OCI-LY7 (cell line): ENCODE data around the gene DLX1. TPM values are rescaled to one million over a fixed set of nuclear protein-coding genes. Genes with fewer than 3 reads are reported as not detected.

Experiments used
- BruUV-seq: library from RNA; stranded (reverse); fragments of 400-500 nt; replicated peaks from 2 replicates; lab custom pipeline; 2021; lab: Mats Ljungman, UMichigan
- CTCF ChIA-PET: fragments of 300-600 bp; sonication (Branson Sonifier 250); formaldehyde crosslinking; loops from one replicate; lab custom pipeline; 2022; ENCODE audit warnings: antibody characterized with exemption; ENCODE audit not compliant: unreplicated experiment; lab: Charles Lee
- POLR2A ChIA-PET: fragments of 300-600 bp; sonication (Branson Sonifier 250); formaldehyde crosslinking; loops from one replicate; lab custom pipeline; 2022; ENCODE audit warnings: antibody characterized with exemption; lab: Charles Lee
- DNase-seq: peaks from one replicate; pipeline ENCODE4 v3.0.0-alpha.2; 2015; ENCODE audit warnings: low spot score
- H2AFZ ChIP-seq: fragments of 200-600 bp; sonication (generic), shearing (Covaris generic); 2 replicates; pipeline ENCODE4 v1.6.1; 2014; ENCODE audit warnings: mild to moderate bottlenecking, antibody characterized with exemption, low read length, moderate library complexity
- H3K27ac ChIP-seq: fragments of 200-600 bp; sonication (generic); 2 replicates; pipeline ENCODE4 v1.5.1; 2014; ENCODE audit warnings: mixed run types, low read depth, mild to moderate bottlenecking, moderate library complexity, low read length, inconsistent platforms; ENCODE audit not compliant: poor library complexity, severe bottlenecking
- H3K36me3 ChIP-seq: fragments of 200-600 bp; sonication (generic); 2 replicates; pipeline ENCODE4 v1.6.1; 2014; ENCODE audit warnings: mild to moderate bottlenecking, antibody characterized with exemption, low read length, moderate library complexity, mixed read lengths; ENCODE audit not compliant: insufficient read depth
- H3K4me1 ChIP-seq: fragments of 200-600 bp; sonication (generic); 2 replicates; pipeline ENCODE4 v1.5.1; 2014; ENCODE audit warnings: mild to moderate bottlenecking, low read length; ENCODE audit not compliant: insufficient read depth, poor library complexity, severe bottlenecking
- H3K4me2 ChIP-seq: fragments of 200-600 bp; sonication (generic); 2 replicates; pipeline ENCODE4 v1.6.1; 2014; ENCODE audit warnings: mild to moderate bottlenecking, low read length
- H3K4me3 ChIP-seq: fragments of 200-600 bp; sonication (generic); 2 replicates; pipeline ENCODE4 v1.5.1; 2014; ENCODE audit warnings: mild to moderate bottlenecking, low read depth, low read length; ENCODE audit not compliant: poor library complexity, severe bottlenecking
- H3K79me2 ChIP-seq: fragments of 200-600 bp; sonication (generic); 2 replicates; pipeline ENCODE4 v1.6.1; 2016; ENCODE audit warnings: low read depth, mild to moderate bottlenecking, low read length, moderate library complexity, mixed read lengths; ENCODE audit not compliant: insufficient read depth
- H3K9me2 ChIP-seq: fragments of 200-600 bp; sonication (generic); 2 replicates; pipeline ENCODE4 v1.6.1; 2016; ENCODE audit warnings: mild to moderate bottlenecking, low read length, mixed read lengths; ENCODE audit not compliant: insufficient read depth
- H3K9me3 ChIP-seq: fragments of 200-600 bp; sonication (generic); 2 replicates; pipeline ENCODE4 v1.6.1; 2014; ENCODE audit warnings: mild to moderate bottlenecking, mixed run types, low read length, mixed read lengths
- H4K20me1 ChIP-seq: fragments of 200-600 bp; sonication (generic); 2 replicates; pipeline ENCODE4 v1.6.1; 2014; ENCODE audit warnings: mild to moderate bottlenecking, antibody characterized with exemption, low read length, moderate library complexity, mixed read lengths; ENCODE audit not compliant: insufficient read depth
- EZH2phosphoT487 ChIP-seq: fragments of 200-600 bp; sonication (generic); IDR thresholded peaks from 2 replicates; pipeline ENCODE4 v1.6.1; 2018; ENCODE audit warnings: low read depth, borderline replicate concordance, mild to moderate bottlenecking, mixed run types, antibody characterized with exemption, low read length, moderate library complexity, mixed read lengths
- intact Hi-C: fragments of 100-400 bp; cut with micrococcal nuclease; formaldehyde crosslinking; loops from one replicate; pipeline ENCODE4 v1.10.0; 2022; ENCODE audit not compliant: unreplicated experiment
- total RNA-seq, 2 experiments: library from RNA; depleted of rRNA in 1 of 2; stranded (reverse); fragments of >200 nt in 1 of 2; shearing (Covaris generic) in 1 of 2; gene quantifications; 2 replicates each; pipeline ENCODE4 v1.2.3, GENCODE V29; 2014 to 2022
- TF ChIP-seq, protein P1 (sequence below): fragments of 200-600 bp; sonication (generic); conservative IDR thresholded peaks from 2 replicates; pipeline ENCODE4 v1.5.1; 2014; ENCODE audit warnings: mild to moderate bottlenecking, antibody characterized with exemption, low read length, moderate library complexity, mixed read lengths

DLX1 gene
- total RNA-seq, 2 experiments from 2014 or later, result not detected

DNA sequence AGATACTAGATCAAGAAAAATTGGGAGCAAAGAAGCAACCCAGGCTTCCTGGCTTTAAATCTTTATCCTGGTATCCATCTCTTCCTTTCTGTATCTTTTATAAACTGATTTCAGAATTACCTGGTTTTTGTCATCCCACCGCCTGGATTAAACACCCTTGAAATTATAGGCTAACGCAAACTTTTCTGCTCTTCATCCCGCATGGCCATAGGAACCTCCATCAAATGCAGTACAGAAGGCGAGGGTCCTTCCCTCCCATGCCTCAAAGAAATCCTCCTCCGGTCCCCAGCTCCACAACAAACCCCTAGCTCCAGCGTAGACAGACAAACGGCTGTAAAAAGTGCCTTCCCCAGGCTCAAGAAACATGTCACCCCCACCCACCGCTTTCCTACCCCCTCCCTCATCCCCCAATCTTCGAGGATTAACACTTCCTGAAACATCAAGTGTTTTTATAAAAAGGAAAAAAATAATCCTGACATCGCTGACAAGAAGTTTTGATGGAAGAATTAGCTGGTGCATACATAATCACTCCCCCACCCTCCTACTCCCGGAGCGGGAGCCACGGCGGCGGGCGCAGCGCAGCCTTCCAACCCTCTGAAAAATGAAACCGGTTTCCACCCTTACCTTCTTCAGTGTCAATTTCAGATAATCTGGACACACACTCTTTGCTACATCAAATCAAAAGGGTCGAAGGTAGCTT, 7.6 kb downstream of the DLX1 start:
- Histone ChIP-seq H3K9me3 (no peaks in the 10 kb centered on the region), H3K4me1 (peaks cover 5% of the 10 kb centered on the region), H2AFZ (no peak overlapping the region), H3K27ac (no peak overlapping the region), H3K4me3 (no peak overlapping the region), H4K20me1 (no peaks in the 10 kb centered on the region), H3K9me2 (no peaks in the 10 kb centered on the region), H3K4me2 (no peak overlapping the region), H3K36me3 (no peaks in the 10 kb centered on the region), H3K79me2 (no peaks in the 10 kb centered on the region)
- intact Hi-C loops, result no loop called here
- ChIA-PET POLR2A (interaction anchor here (1.4 kb wide), 1 partner anchor 11 kb away, joined by 4 read pairs; the partner anchor contains the start of gene DLX2), CTCF (interaction anchor here (0.6 kb wide), 1 partner anchor 45 kb away, joined by 3 read pairs; no protein-coding TSS in a partner anchor)
- BruUV-seq, result no TSS peak
- no peak for TF ChIP-seq EZH2phosphoT487
- TF ChIP-seq, protein P1, sequence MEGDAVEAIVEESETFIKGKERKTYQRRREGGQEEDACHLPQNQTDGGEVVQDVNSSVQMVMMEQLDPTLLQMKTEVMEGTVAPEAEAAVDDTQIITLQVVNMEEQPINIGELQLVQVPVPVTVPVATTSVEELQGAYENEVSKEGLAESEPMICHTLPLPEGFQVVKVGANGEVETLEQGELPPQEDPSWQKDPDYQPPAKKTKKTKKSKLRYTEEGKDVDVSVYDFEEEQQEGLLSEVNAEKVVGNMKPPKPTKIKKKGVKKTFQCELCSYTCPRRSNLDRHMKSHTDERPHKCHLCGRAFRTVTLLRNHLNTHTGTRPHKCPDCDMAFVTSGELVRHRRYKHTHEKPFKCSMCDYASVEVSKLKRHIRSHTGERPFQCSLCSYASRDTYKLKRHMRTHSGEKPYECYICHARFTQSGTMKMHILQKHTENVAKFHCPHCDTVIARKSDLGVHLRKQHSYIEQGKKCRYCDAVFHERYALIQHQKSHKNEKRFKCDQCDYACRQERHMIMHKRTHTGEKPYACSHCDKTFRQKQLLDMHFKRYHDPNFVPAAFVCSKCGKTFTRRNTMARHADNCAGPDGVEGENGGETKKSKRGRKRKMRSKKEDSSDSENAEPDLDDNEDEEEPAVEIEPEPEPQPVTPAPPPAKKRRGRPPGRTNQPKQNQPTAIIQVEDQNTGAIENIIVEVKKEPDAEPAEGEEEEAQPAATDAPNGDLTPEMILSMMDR, result no peak
- DNase-seq, result no peak

DNA sequence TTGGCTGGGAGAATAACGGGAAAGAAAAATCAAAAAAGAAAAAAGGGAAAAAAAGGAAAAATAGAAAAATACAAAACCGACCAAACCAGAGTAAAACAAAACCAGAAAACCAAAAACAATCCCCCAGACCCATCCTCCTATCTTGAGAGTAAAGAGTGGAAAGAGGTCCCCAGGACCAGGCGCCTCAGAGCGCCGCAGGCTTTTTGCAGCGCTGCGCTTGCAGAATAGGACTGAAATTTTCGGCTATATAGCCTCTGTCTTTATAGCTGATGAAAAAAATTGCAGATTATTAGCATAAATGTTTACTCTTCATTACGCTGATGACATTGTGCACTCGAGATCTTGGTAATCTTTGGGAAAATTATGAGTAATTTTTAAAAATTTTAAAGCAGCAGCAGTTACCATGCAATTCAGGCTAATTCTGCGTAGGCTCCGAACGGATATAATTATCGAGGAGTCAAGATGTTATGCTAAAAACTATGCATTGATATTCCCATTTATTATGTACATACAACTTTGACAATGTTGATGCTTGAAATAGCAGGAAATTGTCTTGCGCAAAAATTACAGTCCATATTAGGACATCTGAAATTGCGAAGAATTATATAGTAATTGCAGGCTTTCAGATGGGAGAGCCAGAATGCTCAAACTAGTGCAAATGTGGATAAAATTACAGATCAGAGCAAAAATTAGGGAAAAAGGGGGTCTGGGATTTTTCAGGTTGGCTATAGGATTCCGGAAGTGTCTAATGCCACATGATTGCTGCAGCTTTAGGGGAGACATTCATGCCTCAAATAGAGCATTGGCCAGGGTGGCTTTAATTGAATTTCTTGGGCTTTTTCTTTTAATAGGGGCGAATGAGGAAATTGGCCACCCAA, 8.3 kb downstream of the DLX1 start:
- H3K4me3 ChIP-seq, result no peak overlapping the region
- no TSS peak for BruUV-seq
- no peak overlapping the region for H2AFZ ChIP-seq
- no peaks in the 10 kb centered on the region for H4K20me1 ChIP-seq
- ChIA-PET CTCF (interaction anchor here (0.6 kb wide), 1 partner anchor 45 kb away, joined by 3 read pairs; no protein-coding TSS in a partner anchor), POLR2A (interaction anchor here (1.4 kb wide), 1 partner anchor 10 kb away, joined by 4 read pairs; the partner anchor contains the start of gene DLX2)
- H3K36me3 ChIP-seq, result no peaks in the 10 kb centered on the region
- peaks cover 5% of the 10 kb centered on the region for H3K4me1 ChIP-seq
- H3K79me2 ChIP-seq, result no peaks in the 10 kb centered on the region
- H3K9me2 ChIP-seq, result no peaks in the 10 kb centered on the region
- intact Hi-C loops, result no loop called here
- no peak overlapping the region for H3K27ac ChIP-seq
- no peak for DNase-seq
- no peak overlapping the region for H3K4me2 ChIP-seq
- no peaks in the 10 kb centered on the region for H3K9me3 ChIP-seq
- no peak for TF ChIP-seq EZH2phosphoT487
- TF ChIP-seq, protein P1, result no peak
